ENCODE results near the gene UGT2A1.
"Not testable (repeated sequence)": the region's sequence is repeated elsewhere in the genome, so short reads cannot be mapped to it uniquely, and the experiment has no call there.

UGT2A1 gene

DNA sequence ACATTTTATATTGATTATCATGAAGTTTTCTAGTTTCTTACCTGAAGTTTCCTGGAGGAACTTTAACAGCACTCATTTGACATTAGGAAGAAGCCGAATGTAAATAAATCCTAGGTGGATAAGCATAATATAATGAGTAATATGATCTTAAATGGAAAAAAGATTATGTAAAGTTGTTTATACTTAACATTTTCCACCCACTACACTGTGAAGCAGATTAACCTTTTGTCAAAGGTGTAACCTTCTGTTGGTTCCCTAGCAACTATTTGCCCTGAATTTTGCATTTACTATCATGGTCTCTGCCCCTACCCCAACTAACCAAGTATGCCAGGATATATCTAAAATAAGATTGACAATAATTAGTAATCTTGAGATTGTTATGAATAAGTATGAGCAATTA is at the start of gene UGT2A1:
TSS of gene UGT2A1 (minus strand) at position 101 of the 400 bp plus-strand sequence. CDS start 5,603 bp downstream, outside the sequence.
- no peak for DNase-seq

DNA sequence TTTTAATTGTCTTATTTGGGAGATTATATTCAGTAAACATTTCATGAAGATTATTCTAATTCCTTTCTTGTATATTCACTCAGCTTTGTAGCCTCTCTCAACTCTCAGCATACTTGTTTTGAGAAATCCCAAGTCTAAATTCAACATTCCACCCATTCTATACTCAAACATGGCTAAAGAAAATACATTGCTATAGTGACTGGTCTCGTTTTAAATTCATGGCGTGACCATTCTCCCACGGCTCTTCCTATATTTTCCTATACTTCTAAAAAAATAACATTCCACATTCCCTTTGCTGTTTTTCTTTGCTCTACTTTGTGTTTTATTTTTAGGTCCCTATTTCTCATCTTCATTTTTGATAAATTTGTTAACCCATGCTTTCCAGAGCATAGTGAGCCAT is 49.2 kb upstream of the UGT2A1 start:
- no peak for DNase-seq

DNA sequence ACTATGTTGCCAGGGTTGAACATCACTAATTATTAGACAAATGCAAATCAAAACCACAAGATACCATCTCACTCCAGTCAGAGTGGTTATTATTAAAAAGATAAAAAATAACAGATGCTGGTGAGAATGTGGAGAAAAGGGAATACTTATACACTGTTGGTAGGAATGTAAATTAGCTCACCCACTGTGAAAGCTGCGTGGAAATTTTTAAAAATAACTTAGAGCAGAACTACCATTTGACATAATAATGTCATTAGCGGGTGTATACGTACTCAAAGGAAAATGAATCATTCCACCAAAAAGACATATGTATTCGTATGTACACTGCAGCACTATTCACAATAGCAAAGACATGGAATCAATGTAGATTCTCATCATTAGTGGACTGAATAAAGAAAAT is 48.6 kb upstream of the UGT2A1 start:
- no peak for DNase-seq

DNA sequence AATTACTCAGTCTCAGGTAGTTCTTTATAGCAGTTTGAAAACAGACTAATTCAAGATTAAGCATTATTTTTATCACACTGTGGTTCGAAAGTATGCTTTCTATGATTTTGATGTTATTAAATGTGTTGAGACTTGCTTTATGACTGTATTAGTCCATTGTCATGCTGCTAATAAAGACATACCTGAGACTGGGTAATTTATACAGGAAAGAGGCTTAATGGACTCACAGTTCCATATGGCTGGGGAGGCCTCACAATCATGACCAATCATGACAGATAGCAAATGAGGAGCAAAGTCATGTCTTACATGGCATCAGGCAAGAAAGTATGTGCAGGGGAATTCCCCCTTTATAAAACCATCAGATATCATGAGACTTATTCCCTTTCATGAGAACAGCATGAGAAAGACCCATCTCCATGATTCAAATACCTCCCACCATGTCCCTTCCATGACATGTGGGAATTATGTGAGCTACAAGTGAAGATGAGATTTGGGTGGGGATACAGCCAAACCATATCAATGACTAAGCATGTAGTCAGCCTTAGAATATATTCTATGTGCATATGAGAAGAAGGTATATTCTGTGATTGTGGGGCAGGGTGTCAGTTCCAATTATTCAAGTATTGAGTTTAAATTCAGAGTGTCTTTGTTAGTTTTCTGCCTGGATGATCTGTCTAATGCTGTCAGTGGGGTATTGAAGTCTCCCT is 44.6 kb upstream of the UGT2A1 start:
- DNase-seq = no peak

DNA sequence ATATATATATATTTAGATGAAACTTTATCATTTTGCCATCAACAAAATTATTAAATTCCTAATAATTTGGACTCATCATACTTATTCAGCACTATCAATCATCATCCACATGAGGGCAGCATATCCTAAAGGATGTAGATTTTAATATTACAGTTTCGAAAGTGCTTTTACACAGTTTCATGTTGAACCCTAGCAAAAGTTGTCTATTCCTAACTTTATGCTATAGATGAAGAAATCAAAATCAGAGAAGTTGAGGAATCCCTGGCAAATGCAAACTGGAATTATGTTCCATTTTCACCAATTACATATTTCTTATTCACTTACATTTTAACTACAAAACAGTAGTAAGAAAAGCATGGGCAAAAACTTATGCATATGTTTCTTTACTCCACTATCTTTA is 36.6 kb upstream of the UGT2A1 start:
- no peak for DNase-seq

DNA sequence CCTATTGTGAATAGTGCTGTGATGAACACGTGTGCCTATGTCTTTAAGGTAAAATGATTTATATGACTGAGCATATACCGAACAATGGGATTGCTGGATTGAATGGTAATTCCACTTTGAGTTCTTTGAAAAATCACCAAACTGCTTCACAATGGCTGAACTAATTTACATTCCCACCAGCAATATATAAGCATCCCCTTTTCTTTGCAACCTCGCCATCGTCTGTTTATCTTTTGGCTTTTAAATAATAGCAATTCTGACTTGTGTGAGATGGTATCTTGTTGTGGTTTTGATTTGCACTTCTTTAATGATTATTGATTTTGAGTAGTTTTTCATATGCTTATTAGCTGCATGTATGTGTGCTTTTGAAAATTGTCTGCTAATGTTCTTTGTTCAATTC is 31.8 kb upstream of the UGT2A1 start:
- DNase-seq = no peak

DNA sequence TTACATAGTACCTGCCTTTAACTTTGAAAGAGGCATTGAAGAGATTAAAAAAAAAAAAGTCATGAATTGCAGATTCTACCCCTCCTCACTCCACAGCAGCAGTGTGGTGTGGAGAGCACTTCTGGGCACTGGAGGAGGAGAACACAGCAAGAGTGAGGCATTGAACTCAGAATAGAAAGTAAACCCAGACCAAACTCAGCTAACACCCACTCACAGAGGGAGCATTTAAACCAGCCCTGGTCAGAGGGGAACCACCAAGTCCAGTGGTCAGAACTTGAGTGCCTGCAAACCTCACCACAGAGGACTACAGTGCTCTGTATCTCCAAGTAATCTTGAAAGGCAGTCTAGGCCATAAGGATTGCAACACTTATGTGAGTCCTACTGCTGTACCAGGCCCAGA is 15.6 kb upstream of the UGT2A1 start:
- DNase-seq = no peak

DNA sequence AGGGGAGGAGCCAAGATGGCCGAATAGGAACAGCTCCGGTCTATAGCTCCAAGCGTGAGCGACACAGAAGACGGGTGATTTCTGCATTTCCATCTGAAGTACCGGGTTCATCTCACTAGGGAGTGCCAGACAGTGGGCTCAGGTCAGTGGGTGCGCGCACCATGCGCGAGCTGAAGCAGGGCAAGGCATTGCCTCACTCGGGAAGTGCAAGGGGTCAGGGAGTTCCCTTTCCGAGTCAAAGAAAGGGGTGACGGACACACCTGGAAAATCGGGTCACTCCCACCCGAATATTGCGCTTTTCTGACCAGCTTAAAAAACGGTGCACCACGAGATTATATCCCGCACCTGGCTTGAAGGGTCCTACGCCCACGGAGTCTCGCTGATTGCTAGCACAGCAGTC is 11.0 kb upstream of the UGT2A1 start:
- not testable (repeated sequence) for DNase-seq

DNA sequence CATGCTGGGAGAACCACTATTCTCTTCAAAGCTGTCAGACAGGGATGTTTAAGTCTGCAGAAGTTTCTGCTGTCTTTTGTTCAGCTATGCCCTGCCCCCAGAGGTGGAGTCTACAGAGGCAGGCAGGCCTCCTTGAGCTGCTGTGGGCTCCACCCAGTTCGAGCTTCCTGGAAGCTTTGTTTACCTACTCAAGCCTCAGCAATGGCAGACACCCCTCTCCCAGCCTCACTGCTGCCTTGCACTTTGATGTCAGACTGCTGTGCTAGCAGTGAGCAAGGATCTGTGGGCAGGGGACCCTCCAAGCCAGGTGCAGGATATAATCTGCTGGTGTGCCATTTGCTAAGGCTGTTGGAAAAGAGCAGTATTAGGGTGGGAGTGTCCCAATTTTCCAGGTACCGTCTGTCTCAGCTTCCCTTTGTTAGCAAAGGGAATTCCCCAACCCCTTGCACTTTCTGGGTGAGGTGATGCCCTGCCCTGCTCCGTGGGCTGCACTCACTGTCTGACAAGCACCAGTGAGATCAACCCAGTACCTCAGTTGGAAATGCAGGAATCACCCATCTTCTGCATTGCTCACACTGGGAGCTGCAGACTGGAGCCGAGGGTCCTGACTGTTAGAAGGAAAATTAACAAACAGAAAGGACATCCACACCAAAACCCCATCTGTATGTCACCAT is 8.2 kb upstream of the UGT2A1 start:
- DNase-seq = not testable (repeated sequence)

DNA sequence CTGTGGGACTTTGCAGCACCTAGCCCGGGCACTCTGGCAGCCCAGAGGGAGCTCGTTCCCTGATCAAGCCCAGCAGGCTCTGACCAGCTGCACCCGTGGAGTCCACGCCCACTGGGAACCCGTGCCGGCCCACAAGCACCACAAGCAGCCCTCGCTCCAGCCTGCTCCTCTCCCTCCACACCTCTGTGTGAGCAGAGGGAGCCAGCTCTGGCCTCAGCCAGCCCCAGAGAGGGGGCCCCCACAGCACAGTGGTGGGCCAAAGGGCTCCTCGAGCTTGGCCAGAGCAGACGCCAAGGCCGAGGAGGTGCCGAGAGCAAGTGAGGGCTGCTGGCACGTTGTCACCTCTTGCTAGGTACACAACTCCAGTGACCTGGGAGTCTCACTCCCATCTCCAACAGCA is 5.1 kb upstream of the UGT2A1 start:
- no peak for DNase-seq

DNA sequence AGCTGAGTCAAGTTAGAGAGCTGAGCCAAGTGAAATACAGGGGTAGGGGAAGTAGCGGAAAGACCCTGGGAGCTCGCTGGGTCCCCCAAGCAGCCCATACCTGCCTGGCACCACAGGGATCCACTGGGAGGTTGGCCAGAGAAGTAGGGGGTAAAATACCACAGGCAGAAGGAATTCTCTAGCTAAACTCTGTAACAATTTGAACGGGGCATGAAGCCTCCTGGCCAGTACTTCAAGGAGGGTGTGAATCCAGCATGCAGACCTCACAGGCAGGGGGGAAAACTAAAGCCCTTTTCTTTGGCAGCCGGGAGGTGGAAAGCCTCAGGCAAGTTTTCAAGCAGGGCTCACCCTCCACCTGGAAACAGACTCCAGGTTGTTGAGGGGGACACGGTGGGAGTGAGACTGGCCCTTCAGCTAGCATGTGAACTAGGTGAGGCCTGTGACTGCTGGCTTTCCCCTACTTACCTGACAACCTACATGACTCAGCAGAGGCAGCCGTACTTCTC is 3.7 kb upstream of the UGT2A1 start:
- DNase-seq = no peak

DNA sequence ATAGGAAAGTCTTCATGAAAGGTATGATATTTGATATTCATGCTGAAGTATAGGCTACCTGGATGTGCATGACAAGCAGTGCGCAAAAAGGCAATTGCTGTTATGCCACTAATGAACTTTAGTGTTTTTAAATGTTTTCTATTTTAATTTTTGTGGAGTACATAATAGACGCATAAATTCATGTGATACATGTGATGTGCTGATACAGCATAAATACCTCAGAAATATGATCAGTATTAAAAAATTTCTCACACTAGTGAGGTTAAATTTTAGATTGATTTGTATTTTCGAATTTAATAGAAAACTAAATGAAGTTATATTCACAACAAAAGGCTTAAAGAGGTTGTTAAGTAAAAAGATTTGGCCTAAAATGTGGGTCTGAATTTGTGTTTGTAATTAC is 2.2 kb downstream of the UGT2A1 start:
- DNase-seq = no peak

DNA sequence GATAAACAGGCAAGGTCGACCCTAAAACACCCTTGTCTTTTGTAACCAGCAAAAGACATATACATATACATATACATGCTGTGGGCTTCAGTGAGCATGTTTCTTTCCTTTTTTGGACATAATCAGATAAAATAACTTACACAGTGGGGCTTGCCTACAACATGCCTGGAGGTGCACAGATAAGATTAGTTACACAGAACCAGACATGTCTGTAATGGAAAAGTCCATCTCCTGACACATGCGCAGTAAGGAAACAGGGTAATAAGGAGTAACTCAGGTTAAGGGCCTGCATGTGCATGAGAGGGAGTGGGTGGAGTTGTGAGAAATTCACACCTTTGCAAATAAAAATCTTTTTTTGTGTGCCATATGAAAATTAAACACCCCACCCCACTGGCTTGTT is 3.4 kb downstream of the UGT2A1 start:
- DNase-seq = no peak

DNA sequence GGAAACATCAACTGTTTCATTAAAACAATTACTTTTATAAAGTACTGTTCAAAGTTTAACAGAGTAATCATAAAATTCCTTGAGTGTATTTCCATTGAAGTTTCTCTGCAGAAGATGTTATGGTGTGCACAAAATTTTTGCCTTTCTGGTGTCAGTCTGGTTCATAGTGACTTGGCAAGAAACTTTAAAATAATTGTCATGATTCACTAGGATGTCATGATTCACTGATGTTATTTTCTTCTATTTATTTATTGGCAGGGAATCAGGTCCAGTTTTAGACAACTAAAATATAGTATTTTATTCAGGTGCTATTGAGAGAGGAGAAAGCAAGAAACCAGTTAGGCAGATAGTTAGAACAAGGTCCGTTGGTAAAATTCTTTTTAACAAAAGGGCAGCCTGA is 3.8 kb downstream of the UGT2A1 start:
- no peak for DNase-seq

DNA sequence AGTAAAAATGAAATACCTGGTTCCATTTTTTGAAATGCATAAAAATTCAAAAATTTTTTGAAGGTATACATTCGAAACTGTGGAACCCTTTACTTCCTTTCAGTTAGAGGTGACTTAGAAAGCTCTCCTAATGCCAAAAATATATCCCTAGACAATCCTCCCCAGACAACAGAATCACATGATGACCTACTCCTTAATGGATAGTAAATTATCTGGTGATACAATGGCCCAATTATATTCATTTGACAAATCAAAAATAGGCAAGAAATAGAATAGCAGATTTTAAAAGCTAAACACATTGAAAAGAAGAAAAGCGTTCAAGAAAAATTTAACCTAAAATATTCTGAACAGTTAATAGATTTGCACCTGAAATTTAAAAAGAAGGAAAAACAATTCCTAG is 10.1 kb downstream of the UGT2A1 start:
- no peak for DNase-seq

DNA sequence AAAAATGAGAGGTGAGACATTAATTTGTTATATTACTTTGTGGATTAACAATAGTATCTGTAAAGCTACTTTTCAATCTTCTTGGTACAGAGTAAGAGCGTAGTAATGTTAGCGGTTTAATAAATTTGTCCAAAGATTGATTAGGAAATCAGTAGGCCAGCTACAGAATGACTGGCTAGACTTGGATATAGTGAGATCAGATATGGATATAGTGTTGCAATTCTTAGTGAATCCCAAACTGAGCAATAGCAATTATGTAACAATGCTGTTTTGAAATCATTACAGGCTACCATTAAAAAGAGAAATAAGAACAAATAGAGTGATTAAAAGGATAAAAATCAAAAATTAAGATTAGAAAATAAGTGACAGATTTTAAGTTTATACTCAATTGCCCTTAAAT is 12.8 kb downstream of the UGT2A1 start:
- no peak for DNase-seq

DNA sequence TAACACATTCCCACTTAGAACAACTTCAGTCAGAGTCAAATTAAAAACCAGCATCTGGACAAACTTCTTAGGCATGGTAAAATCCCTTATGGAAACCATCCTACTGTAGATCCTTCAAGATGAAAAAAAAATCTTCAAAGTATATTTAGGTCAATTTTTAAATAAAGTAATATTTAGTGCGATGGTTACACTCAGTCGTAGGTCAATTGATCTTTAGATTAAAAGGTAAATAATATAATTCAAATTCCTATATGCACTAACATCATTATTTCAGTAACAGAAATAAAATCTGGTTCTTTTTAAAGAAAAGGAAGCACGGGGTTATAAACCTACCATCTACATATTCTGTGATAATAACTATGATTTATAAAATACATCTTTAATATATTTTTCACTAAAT is 13.5 kb downstream of the UGT2A1 start, which contains the start of gene UGT2A2:
TSS of gene UGT2A2 (minus strand) at position 101 of the 400 bp plus-strand sequence. CDS start at position 99, 2 bp downstream.
- no peak for DNase-seq

DNA sequence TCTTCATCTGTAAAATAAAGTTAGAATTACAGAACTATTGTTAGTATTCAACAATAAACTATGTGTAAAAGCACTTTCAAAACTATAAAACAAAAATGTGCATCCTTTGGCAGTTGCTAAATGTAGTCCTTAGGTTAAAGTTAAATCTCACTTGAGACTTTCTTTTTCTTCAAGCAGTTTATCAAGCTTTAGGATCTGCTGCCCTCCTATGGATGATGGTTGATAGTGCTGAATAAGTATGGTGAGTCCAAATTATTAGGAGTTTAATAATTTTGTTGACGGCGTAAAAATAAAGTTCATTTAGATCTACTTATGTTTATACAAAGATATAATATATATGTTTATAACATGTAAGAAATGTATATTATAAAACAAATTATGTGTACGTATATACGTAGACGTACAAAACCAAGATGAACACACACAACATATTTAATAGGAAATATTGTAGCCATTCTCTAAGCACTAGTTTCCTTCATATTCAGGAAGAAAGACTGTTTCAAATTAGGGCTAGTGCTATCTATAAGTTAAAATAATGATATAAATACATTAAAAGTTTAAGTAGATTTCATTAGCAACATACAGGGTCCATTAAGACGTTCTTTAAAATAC is 35.9 kb downstream of the UGT2A1 start:
- no peak for DNase-seq

DNA sequence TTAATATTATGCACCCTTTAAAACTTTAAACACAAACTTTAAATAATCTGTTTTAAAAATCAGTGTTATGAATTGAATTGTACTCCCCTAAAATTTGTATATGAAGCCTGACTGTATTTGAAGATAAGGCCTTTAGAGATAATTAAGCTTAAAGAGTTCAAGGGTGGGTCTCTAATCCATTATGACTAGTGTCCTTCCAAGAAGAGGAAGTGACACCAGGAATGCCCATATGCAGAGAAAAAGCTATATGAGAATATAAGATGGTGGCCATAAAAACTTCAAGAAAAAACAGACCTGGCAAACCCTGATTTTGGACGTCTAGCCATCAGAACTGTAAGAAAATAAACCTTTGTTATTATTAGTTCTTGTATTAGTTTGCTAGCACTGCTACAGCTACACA is 42.6 kb downstream of the UGT2A1 start:
- no peak for DNase-seq

DNA sequence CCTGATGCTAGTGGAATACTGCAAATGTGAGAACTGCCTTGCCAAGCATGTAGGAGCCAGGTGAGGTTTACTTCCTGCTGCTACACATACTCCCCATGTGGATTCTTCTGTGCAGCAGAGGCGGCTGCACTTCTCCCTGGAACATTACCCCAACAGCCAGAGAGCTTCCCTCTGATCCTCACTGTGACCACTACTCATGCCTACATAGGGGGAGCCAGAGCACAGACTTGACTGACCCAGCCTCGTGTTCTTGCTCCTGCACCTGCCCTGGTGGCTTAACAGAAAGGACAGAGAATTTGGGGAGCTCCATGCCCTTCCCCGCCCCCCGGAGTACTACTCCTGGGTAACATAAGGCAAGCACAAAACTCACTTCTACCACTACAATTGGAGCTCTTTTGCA is 52.0 kb downstream of the UGT2A1 start:
- DNase-seq = no peak

DNA sequence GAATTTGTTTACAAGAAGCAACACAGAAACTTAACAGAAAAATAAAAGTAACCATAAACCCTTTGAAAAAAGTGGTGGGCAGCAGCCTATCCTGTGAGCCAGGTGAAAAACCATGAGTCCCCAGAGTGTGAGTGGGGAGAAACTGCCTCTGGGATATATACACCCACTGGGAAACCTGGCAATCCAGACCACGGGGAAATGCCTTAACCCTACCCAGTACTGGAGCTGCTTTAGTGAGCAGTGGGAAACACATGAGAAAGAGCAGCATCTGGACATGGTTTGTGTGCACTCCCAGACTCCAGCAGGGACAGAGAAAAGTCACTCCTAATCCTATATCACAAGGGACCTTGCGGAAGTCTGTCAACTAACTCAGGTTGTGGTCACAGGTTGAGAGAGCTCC is 53.0 kb downstream of the UGT2A1 start:
- no peak for DNase-seq

DNA sequence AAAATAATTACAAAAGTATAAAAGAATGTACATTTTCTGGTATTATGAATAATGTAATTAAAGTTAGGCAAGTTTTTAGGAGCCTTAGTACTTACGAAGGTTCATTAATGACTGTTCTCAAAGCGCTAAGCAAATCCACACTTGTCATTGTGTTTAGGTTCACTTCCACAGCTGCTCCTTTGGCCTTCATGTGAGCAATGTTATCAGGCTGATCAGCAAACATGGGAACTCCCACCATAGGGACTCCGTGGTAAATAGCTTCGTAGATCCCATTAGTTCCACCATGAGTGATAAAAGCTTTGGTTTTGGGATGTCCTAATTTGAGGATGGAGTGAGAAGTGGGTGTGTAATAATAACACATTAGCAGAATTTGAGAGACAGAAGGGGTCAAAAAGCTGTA is 58.7 kb downstream of the UGT2A1 start:
- DNase-seq = no peak

DNA sequence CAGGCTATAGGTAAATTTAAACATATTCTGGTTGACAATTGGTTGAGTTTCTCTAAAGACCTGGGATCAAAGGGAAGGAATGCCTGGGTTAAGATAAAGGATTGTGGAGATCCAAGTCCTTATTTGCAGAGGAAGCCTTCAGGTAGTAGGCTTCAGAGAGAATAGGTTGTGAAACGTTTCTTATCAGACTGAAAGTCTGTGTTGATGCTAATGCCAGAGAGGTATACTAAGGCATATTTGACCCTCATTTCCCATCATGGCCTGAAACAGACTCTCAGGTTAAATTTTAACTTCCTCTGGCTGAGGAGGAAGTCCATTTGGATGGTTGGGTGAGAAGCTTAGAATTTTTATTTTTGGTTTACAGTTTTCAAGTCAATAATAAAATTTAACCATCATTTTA is 61.7 kb downstream of the UGT2A1 start:
- DNase-seq = no peak

DNA sequence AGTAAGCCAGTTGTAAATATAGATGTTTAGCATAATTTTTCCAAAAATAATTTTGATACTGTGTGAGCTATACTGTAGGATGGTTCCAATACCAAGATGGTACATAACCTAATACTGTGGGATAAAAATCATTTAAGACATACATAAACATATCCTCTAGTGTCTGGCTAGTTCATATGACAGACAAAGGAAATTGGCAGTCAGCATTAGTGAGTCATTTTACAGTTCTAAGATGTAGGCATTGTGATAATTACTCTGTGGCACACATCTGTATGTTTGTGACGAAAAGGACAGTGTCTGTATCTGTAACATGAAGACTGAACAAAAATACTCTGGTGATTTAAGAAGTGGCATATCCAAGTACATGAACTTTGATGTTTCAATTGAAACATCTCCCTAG is 63.2 kb downstream of the UGT2A1 start:
- no peak for DNase-seq

Data from activated naive CD4-positive, alpha-beta T cell treated with Interleukin-2 at 50 U/mL for 16 hours (primary cell).